SK-N-MC (cell line): ENCODE results near the gene TBC1D9B.

Source experiments
- DNase-seq: peaks from one replicate; pipeline ENCODE4 v3.0.0-alpha.2; 2011; ENCODE audit warnings: low read depth, low spot score
- H3K27ac ChIP-seq: fragments of 200-600 bp; sonication (generic); 2 replicates; pipeline ENCODE4 v1.5.1; 2016; ENCODE audit warnings: mixed run types
- H3K36me3 ChIP-seq: fragments of 200-600 bp; sonication (generic); 2 replicates; pipeline ENCODE4 v1.6.1; 2017; ENCODE audit warnings: antibody characterized with exemption, low read length, mixed read lengths; ENCODE audit not compliant: insufficient read depth
- H3K4me3 ChIP-seq: fragments of 200-600 bp; sonication (generic); 2 replicates; pipeline ENCODE4 v1.5.1; 2016
- H3K9ac ChIP-seq: fragments of 200-600 bp; sonication (generic); 2 replicates; pipeline ENCODE4 v1.8.0; 2017; ENCODE audit warnings: mixed run types, mixed read lengths; ENCODE audit not compliant: insufficient read length
- H3K9me3 ChIP-seq: fragments of 200-600 bp; sonication (generic); 2 replicates; pipeline ENCODE4 v1.6.1; 2017; ENCODE audit warnings: low read depth, mild to moderate bottlenecking, antibody characterized with exemption, low read length, moderate library complexity, mixed read lengths
- EZH2 ChIP-seq: fragments of 200-600 bp; sonication (generic); IDR thresholded peaks from one replicate; pipeline ENCODE4 v1.6.1; 2017; ENCODE audit warnings: antibody characterized with exemption
- FOXP2 ChIP-seq: optimal IDR thresholded peaks from 2 replicates; pipeline ENCODE3; 2011; ENCODE audit warnings: mild to moderate bottlenecking, moderate library complexity; ENCODE audit not compliant: insufficient read depth; ENCODE audit errors: extremely low read length, control extremely low read depth
- POLR2AphosphoS5 ChIP-seq: IDR thresholded peaks from 2 replicates; pipeline ENCODE4 v1.6.1; 2012; ENCODE audit warnings: mild to moderate bottlenecking, low read depth, low read length, borderline replicate concordance

TBC1D9B gene

GRCh38 chr5:179913461-179913860 lies 5.8 kb upstream of the TBC1D9B start:
- no peak for TF ChIP-seq EZH2
- TF ChIP-seq FOXP2, result no peak
- no peak for TF ChIP-seq POLR2AphosphoS5
- no peaks in the 10 kb centered on the region for H3K36me3 ChIP-seq
- no peaks in the 10 kb centered on the region for H3K9me3 ChIP-seq
- no peak overlapping the region for H3K9ac ChIP-seq
- H3K4me3 ChIP-seq, result no peak overlapping the region
- DNase-seq, result no peak
- no peak overlapping the region for H3K27ac ChIP-seq

DNA sequence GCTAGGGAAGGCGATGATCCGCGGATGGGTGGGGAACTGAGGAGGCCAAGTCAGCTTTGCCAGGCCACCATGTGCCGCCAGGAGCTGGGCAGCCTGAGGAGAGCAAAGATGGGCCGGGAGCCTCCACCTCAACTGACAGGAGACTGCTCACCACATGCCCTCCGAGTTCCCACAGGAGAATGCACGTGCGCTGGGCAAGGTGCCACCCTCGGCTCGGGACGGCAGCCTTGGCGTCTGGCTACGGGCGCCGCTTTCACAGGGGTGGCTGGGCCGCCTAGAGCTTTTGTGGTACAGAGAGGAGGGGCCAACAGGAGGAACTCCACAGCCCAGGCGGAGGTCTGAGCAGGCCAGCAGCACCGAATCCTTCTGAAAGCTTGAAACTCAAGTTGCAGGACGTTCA lies 5.3 kb upstream of the TBC1D9B start:
- Histone ChIP-seq H3K9ac (no peak overlapping the region), H3K9me3 (no peaks in the 10 kb centered on the region), H3K4me3 (no peak overlapping the region), H3K27ac (no peak overlapping the region), H3K36me3 (no peaks in the 10 kb centered on the region)
- DNase-seq, result no peak
- no peak for TF ChIP-seq EZH2

DNA sequence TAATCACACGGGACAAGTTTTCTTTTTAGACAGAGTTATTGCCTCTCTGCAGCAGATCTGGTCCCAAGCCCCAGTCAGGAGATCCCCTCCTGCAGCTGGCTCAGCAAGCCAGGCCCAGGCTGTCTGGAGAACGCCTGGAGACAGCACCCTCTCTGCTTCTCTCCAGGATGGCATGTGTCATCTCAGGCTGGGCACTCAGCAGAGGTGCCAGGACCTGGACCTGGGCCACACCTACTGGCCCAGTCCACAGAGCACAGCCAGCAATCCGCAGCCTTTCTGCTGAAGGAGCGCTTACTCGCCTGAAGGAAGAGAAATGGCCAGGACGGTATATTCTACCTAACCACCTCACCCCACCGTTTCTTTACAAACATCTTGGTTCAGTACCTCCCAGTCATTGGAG lies 4.7 kb upstream of the TBC1D9B start:
- Histone ChIP-seq H3K9ac (no peak overlapping the region), H3K36me3 (no peaks in the 10 kb centered on the region), H3K9me3 (no peaks in the 10 kb centered on the region), H3K4me3 (no peak overlapping the region), H3K27ac (no peak overlapping the region)
- DNase-seq, result no peak
- no peak for TF ChIP-seq POLR2AphosphoS5
- TF ChIP-seq FOXP2, result no peak
- no peak for TF ChIP-seq EZH2

DNA sequence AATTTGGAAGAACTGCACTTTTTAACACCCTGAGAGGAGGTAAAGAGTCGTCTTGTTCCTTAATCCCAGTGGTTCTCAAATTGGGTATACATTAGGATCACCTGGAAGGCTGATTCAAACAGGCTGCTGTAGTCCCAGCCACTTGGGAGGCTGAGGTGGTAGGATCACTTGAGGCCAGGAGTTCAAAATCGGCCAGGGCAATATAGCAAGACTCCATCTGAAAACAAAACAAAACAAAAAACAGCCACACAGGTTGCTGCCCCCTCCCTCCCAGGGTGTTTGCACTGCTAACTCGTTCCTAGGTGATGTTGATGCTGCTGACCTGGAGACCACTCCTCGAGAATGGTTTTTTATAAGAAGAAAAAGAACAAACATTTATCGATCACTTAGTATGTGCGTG lies 1.5 kb upstream of the TBC1D9B start:
- no peak overlapping the region for H3K9ac ChIP-seq
- TF ChIP-seq POLR2AphosphoS5 (no peak), EZH2 (no peak), FOXP2 (no peak)
- no peak for DNase-seq

GRCh38 chr5:179908528-179908927 lies 831 bp upstream of the TBC1D9B start:
- no peak overlapping the region for H3K27ac ChIP-seq
- no peak overlapping the region for H3K4me3 ChIP-seq
- no peak for DNase-seq
- no peak overlapping the region for H3K9ac ChIP-seq
- TF ChIP-seq FOXP2, result no peak
- TF ChIP-seq EZH2, result no peak
- no peak for TF ChIP-seq POLR2AphosphoS5
- H3K9me3 ChIP-seq, result no peaks in the 10 kb centered on the region
- H3K36me3 ChIP-seq, result peaks cover 9% of the 10 kb centered on the region; the same call in 1 of the 2 replicates

More for the DNA sequence above, 1.5 kb upstream of the TBC1D9B start:
- Histone ChIP-seq H3K9me3 (no peaks in the 10 kb centered on the region), H3K27ac (no peak overlapping the region), H3K4me3 (no peak overlapping the region), H3K36me3 (peaks cover 5% of the 10 kb centered on the region; the same call in 1 of the 2 replicates)

DNA sequence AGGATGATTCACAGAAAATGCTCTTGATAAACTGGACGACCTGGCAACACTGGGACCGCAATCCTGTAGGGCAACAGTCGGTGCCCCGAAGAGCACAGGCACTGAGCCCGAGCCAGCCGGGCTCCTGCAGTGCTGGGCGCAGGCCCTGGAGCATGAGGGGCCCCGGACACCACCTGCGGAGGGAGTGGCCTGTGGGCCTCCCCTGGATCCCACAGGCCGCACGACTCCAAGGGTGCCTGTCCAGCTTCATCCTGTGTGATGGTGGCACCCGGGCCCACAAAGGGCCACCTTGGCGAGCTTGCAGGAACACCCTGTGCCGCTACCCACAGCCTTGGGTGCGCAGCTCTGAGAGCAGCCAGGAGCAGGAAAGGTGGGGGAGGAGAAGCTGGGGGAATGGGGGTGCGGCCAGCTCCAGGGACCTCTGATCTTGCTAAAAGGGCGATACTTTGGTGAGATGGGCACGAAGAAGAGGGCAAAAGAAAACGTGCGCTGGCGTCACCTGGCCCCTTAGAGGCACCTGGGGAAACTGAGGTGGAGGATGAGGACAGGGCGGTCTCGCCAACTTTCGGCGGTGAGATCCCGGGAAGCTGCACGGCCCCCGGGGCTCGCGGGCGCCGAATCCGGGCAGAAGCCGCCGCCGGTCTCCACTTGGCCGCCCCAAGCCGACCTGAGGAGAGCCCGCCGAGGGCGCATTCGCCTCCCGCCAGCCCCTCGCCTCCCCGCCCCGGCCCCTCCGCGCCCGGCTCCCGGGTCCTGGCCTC lies 722 bp downstream of the TBC1D9B start:
- H3K9me3 ChIP-seq, result no peaks in the 10 kb centered on the region
- peak overlapping the region; percentile 87 for H3K4me3 ChIP-seq
- DNase-seq, result no peak
- no peak overlapping the region for H3K27ac ChIP-seq
- no peak for TF ChIP-seq EZH2
- TF ChIP-seq POLR2AphosphoS5, result no peak
- no peak for TF ChIP-seq FOXP2
- peak overlapping the region; percentile 82 for H3K9ac ChIP-seq
- H3K36me3 ChIP-seq, result peaks cover 17% of the 10 kb centered on the region; the same call in 1 of the 2 replicates

GRCh38 chr5:179906294-179906794 lies 1.4 kb downstream of the TBC1D9B start:
- Histone ChIP-seq H3K36me3 (peaks cover 17% of the 10 kb centered on the region; the same call in 1 of the 2 replicates), H3K9me3 (no peaks in the 10 kb centered on the region), H3K27ac (no peak overlapping the region), H3K9ac (peak overlapping the region; percentile 82), H3K4me3 (peak overlapping the region; percentile 87)
- TF ChIP-seq FOXP2 (no peak), POLR2AphosphoS5 (no peak), EZH2 (no peak)
- DNase-seq, result no peak

DNA sequence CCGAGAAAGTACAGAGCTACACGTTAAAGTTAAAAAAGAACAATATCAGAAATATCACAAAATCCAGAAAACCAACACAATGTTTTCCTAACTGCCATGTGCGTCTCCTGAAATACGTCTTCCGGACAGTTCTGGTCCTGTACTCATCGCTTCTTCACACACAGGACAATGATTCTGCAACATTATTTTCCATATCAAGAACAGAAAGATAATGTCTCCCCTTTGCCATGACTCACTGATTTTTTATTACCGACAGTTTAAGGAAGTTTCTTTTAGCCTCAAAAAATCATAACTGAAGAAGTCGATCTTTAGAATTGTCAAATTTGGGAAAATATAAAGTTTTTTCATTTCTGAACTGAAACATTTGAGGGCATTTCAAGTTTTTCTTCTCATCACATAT lies 2.5 kb downstream of the TBC1D9B start:
- no peak for DNase-seq
- TF ChIP-seq POLR2AphosphoS5 (no peak), EZH2 (no peak), FOXP2 (no peak)

More for the DNA sequence above, 2.5 kb downstream of the TBC1D9B start:
- no peak overlapping the region for H3K9ac ChIP-seq
- H3K4me3 ChIP-seq, result no peak overlapping the region
- no peak overlapping the region for H3K27ac ChIP-seq
- H3K9me3 ChIP-seq, result no peaks in the 10 kb centered on the region
- peaks cover 17% of the 10 kb centered on the region; the same call in 1 of the 2 replicates for H3K36me3 ChIP-seq
